HepG2 (cell line): ENCODE results near the gene NUCB1. TPM values are rescaled to one million over a fixed set of nuclear protein-coding genes. Genes with fewer than 3 reads are reported as not detected.
A peak's percentile ranks its signal among the peaks of the same experiment; 100 is the strongest.

ENCODE experiments used
- FOXJ3 ChIP-seq: sonication (generic); formaldehyde crosslinking; IDR thresholded peaks from 2 replicates; pipeline ENCODE4 v1.4.0; 2020; ENCODE audit warnings: missing genetic modification reagents, mild to moderate bottlenecking, borderline replicate concordance
- GRHL1 ChIP-seq: sonication (generic); formaldehyde crosslinking; conservative IDR thresholded peaks from 2 replicates; pipeline ENCODE4 v1.8.0; 2022; ENCODE audit warnings: missing genetic modification reagents
- GTF2F1 ChIP-seq: fragments of 150-350 bp; IDR thresholded peaks from 2 replicates; pipeline ENCODE4 v1.6.1; 2014; ENCODE audit warnings: low read length
- JDP2 ChIP-seq: sonication (generic); formaldehyde crosslinking; IDR thresholded peaks from 2 replicates; pipeline ENCODE4 v1.8.1; 2022; ENCODE audit warnings: missing genetic modification reagents, borderline replicate concordance
- MZF1 ChIP-seq: sonication (generic); formaldehyde crosslinking; IDR thresholded peaks from 2 replicates; pipeline ENCODE4 v1.8.1; 2023; ENCODE audit warnings: mild to moderate bottlenecking, missing genetic modification reagents, borderline replicate concordance
- NFYC ChIP-seq: IDR thresholded peaks from 2 replicates; pipeline ENCODE4 v1.6.1; 2016; ENCODE audit warnings: missing genetic modification reagents, missing compliant biosample characterization
- ONECUT2 ChIP-seq: sonication (generic); formaldehyde crosslinking; IDR thresholded peaks from 2 replicates; pipeline ENCODE4 v1.4.0; 2020; ENCODE audit warnings: missing genetic modification reagents
- PRDM10 ChIP-seq: sonication (generic); formaldehyde crosslinking; IDR thresholded peaks from 2 replicates; pipeline ENCODE4 v1.4.0; 2020; ENCODE audit warnings: low read depth, missing genetic modification reagents
- RELA ChIP-seq: sonication (generic); formaldehyde crosslinking; IDR thresholded peaks from 2 replicates; pipeline ENCODE4 v1.4.0; 2020; ENCODE audit warnings: missing genetic modification reagents
- RFX1 ChIP-seq: fragments of 450-650 bp; IDR thresholded peaks from 2 replicates; pipeline ENCODE4 v1.6.1; 2017
- RFXAP ChIP-seq: sonication (generic); formaldehyde crosslinking; IDR thresholded peaks from 2 replicates; pipeline ENCODE4 v1.4.0; 2020; ENCODE audit warnings: missing genetic modification reagents, borderline replicate concordance
- SUZ12 ChIP-seq: fragments of 150-350 bp; IDR thresholded peaks from 2 replicates; pipeline ENCODE4 v1.6.1; 2014; ENCODE audit warnings: low read depth, low read length
- ZFP62 ChIP-seq: sonication (generic); formaldehyde crosslinking; IDR thresholded peaks from 2 replicates; pipeline ENCODE4 v1.4.0; 2020; ENCODE audit warnings: missing genetic modification reagents
- ZNF234 ChIP-seq: sonication (generic); formaldehyde crosslinking; conservative IDR thresholded peaks from 2 replicates; pipeline ENCODE4 v1.5.1; 2020; ENCODE audit warnings: mild to moderate bottlenecking, missing genetic modification reagents
- ZNF33A ChIP-seq: sonication (generic); formaldehyde crosslinking; IDR thresholded peaks from 2 replicates; pipeline ENCODE4 v1.5.1; 2020; ENCODE audit warnings: missing genetic modification reagents, mild to moderate bottlenecking, moderate library complexity, borderline replicate concordance
- ZNF691 ChIP-seq: sonication (generic); formaldehyde crosslinking; IDR thresholded peaks from 2 replicates; pipeline ENCODE4 v1.4.0; 2020; ENCODE audit warnings: missing genetic modification reagents, low read depth, mild to moderate bottlenecking, borderline replicate concordance
- ZSCAN31 ChIP-seq: sonication (generic); formaldehyde crosslinking; IDR thresholded peaks from 2 replicates; pipeline ENCODE4 v1.5.0; 2020; ENCODE audit warnings: low read depth, mild to moderate bottlenecking, missing genetic modification reagents
- polyA plus RNA-seq, 8 experiments: library from polyadenylated mRNA; depleted of rRNA in 3 of 8; stranded (reverse) in 7 of 8; unstranded in 1 of 8; fragments of >200 nt; fragmentation: Illumina TruSeq in 4 of 8; extraction: Trizol in 4 of 8; gene quantifications; 2 replicates each; pipeline versions ENCODE4 v1.2.1 to v1.2.3, GENCODE V29; 2011 to 2016; ENCODE audit warnings: low read depth in 4 of 8, missing spikeins in 1 of 8, mixed read lengths in 1 of 8; ENCODE audit not compliant: insufficient read depth in 1 of 8
- total RNA-seq, 5 experiments: library from RNA; depleted of rRNA; stranded (reverse); fragments of >200 nt; fragmentation: Illumina TruSeq; extraction: Trizol; gene quantifications; 2 replicates each; pipeline ENCODE4 v1.2.3, GENCODE V29; 2016; ENCODE audit warnings: low read depth in 1 of 5
- TF ChIP-seq, protein P1 (sequence below): sonication (generic); formaldehyde crosslinking; IDR thresholded peaks from 2 replicates; pipeline ENCODE4 v1.5.0; 2020; ENCODE audit warnings: mild to moderate bottlenecking, missing genetic modification reagents
- TF ChIP-seq, protein P2 (sequence below): sonication (generic); formaldehyde crosslinking; IDR thresholded peaks from 2 replicates; pipeline ENCODE4 v1.4.0; 2020; ENCODE audit warnings: missing genetic modification reagents

Gene NUCB1
- total and polyA plus RNA-seq, 2 of the 13 experiments (the other 11 are each of a cell fraction or from before 2014, with no cell fraction given): 82.3 to 106 TPM

DNA sequence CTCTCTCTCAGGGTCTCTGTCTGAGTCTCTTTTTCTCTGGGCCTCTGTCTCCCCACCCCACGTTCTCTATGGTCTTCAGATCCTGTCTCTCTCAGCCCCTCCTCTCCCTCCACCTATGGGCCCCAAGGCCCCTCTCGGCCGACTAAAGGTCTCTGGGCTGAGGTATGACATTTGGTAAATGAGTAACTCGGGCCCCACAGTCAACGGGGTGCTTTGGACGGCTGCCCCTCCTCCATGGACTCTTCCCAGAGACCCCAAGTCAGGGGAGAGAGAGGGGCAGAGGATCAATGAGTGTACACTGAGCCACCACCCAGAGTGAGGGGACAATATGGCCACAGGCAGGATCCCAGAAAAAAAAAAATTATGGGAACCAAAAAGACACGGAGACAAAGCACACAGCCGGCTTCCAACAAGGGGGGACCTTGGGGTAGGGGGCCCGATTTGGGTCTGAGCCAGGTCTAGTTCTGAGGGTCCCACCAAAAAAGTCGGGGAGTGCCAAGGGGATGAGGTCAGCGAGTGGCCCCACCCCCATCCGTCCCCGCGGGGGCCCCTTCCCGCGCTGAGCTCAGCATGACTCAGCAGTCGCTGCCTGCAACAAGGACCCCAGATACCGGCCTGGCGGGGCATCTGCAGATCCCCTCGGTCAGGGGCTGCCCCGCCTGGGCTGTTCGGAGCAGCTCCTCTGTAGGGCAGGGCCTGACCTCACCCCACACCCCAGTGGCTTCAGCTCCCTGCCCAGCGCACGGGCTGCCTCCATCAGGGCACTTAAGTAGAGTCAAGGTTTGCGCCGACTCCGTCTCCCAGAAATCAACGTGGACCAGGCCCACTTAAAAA is 63.5 kb downstream of the NUCB1 start (continued):
- TF ChIP-seq SUZ12 (no peak), PRDM10 (CRISPR knock-in tag) (peak; percentile 80), ZSCAN31 (CRISPR knock-in tag) (peak; percentile 72; the same call in 1 of the 2 replicates), GTF2F1 (no peak), ZFP62 (CRISPR knock-in tag) (no peak), ZNF33A (no peak), JDP2 (CRISPR knock-in tag) (no peak; the same call in 1 of the 2 replicates), MZF1 (CRISPR knock-in tag) (no peak), RFXAP (no peak), FOXJ3 (CRISPR knock-in tag) (no peak; the same call in 1 of the 2 replicates), ZNF234 (0 out of 2 replicates have a peak, but pooled peaks have one; percentile 77), RFX1 (no peak), ONECUT2 (CRISPR knock-in tag) (peak; percentile 72; the same call in 1 of the 2 replicates), NFYC (0 out of 2 replicates have a peak, but pooled peaks have one; percentile 7), GRHL1 (no peak), ZNF691 (CRISPR knock-in tag) (peak; percentile 41; the same call in 1 of the 2 replicates), RELA (CRISPR knock-in tag) (no peak)
- TF ChIP-seq, protein P1, sequence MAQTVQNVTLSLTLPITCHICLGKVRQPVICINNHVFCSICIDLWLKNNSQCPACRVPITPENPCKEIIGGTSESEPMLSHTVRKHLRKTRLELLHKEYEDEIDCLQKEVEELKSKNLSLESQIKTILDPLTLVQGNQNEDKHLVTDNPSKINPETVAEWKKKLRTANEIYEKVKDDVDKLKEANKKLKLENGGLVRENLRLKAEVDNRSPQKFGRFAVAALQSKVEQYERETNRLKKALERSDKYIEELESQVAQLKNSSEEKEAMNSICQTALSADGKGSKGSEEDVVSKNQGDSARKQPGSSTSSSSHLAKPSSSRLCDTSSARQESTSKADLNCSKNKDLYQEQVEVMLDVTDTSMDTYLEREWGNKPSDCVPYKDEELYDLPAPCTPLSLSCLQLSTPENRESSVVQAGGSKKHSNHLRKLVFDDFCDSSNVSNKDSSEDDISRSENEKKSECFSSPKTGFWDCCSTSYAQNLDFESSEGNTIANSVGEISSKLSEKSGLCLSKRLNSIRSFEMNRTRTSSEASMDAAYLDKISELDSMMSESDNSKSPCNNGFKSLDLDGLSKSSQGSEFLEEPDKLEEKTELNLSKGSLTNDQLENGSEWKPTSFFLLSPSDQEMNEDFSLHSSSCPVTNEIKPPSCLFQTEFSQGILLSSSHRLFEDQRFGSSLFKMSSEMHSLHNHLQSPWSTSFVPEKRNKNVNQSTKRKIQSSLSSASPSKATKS (CRISPR knock-in tag): no peak; the same call in 1 of the 2 replicates
- TF ChIP-seq, protein P2, sequence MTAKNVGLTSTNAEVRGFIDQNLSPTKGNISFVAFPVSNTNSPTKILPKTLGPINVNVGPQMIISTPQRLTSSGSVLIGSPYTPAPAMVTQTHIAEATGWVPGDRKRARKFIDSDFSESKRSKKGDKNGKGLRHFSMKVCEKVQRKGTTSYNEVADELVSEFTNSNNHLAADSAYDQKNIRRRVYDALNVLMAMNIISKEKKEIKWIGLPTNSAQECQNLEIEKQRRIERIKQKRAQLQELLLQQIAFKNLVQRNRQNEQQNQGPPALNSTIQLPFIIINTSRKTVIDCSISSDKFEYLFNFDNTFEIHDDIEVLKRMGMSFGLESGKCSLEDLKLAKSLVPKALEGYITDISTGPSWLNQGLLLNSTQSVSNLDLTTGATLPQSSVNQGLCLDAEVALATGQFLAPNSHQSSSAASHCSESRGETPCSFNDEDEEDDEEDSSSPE (CRISPR knock-in tag): peak; percentile 88
